HEK293T (cell line): ENCODE data around the gene EIF2B5.

Experiments
- BHLHE40 ChIP-seq: fragments of 450-650 bp; IDR thresholded peaks from 2 replicates; pipeline ENCODE4 v1.6.1; 2016; ENCODE audit warnings: mild to moderate bottlenecking, moderate library complexity, borderline replicate concordance
- FOXM1 ChIP-seq: fragments of 450-650 bp; IDR thresholded peaks from 2 replicates; pipeline ENCODE4 v1.6.1; 2017; ENCODE audit warnings: mild to moderate bottlenecking, borderline replicate concordance
- HDGF ChIP-seq: fragments of 450-650 bp; IDR thresholded peaks from 2 replicates; pipeline ENCODE4 v1.6.1; 2017; ENCODE audit warnings: antibody characterized with exemption, borderline replicate concordance
- L3MBTL2 ChIP-seq: fragments of 450-650 bp; conservative IDR thresholded peaks from 2 replicates; pipeline ENCODE4 v1.6.1; 2016; ENCODE audit warnings: mild to moderate bottlenecking
- SUZ12 ChIP-seq: fragments of 450-650 bp; IDR thresholded peaks from 2 replicates; pipeline ENCODE4 v1.6.1; 2016; ENCODE audit warnings: mild to moderate bottlenecking
- TARDBP ChIP-seq: fragments of 450-650 bp; IDR thresholded peaks from 2 replicates; pipeline ENCODE4 v1.6.1; 2016
- ZNF384 ChIP-seq: fragments of 450-650 bp; IDR thresholded peaks from 2 replicates; pipeline ENCODE4 v1.6.1; 2016

GRCh38 chr3:184140436-184140835 lies 5.3 kb downstream of the EIF2B5 start:
- no peak for TF ChIP-seq ZNF384
- TF ChIP-seq L3MBTL2: no peak
- no peak for TF ChIP-seq SUZ12
- no peak for TF ChIP-seq TARDBP
- TF ChIP-seq FOXM1: no peak
- TF ChIP-seq HDGF: no peak
- no peak for TF ChIP-seq BHLHE40
